Endothelial cell of umbilical vein (primary cell): Measurements from ENCODE around the gene CHMP3. TPM values are rescaled to one million over a fixed set of nuclear protein-coding genes. Genes with fewer than 3 reads are reported as not detected.

Experiments used
- BruUV-seq: library from RNA; stranded (reverse); fragments of 400-500 nt; replicated peaks from 2 replicates; lab custom pipeline; 2021; lab: Mats Ljungman, UMichigan
- CTCF ChIA-PET: fragments of 300-600, 350-600 bp; sonication (Branson Sonifier 250); formaldehyde crosslinking; loops from one replicate; lab custom pipeline; 2021; ENCODE audit warnings: antibody characterized with exemption, inconsistent platforms; lab: Charles Lee
- POLR2A ChIA-PET: fragments of 300-600, 350-600 bp; sonication (Branson Sonifier 250); formaldehyde crosslinking; loops from one replicate; lab custom pipeline; 2021; ENCODE audit warnings: antibody characterized with exemption, inconsistent platforms; lab: Charles Lee
- DNase-seq: peaks from one replicate; pipeline ENCODE4 v3.0.0-alpha.2; 2011; ENCODE audit warnings: low read depth, low spot score
- FAIRE-seq: peaks from 2 replicates; lab custom pipeline; 2011; peaks lifted over from hg19 to GRCh38; lab: Jason Lieb, UNC
- H2AFZ ChIP-seq: 2 replicates; pipeline ENCODE4 v1.6.0; 2012; ENCODE audit warnings: low read depth, low read length, control low read depth, inconsistent platforms
- H3K27ac ChIP-seq: 2 replicates; pipeline ENCODE4 v1.5.1; 2011; ENCODE audit warnings: low read depth, mild to moderate bottlenecking, control low read depth, low read length, moderate library complexity; ENCODE audit not compliant: insufficient read depth
- H3K27me3 ChIP-seq, 2 experiments: 2 replicates each; pipeline versions ENCODE4 v1.6.0 to v1.6.1; 2011; ENCODE audit warnings: low read length in 2 of 2, mixed read lengths in 1 of 2; ENCODE audit not compliant: control insufficient read depth in 2 of 2, insufficient read depth in 2 of 2
- H3K36me3 ChIP-seq, 2 experiments: 2 replicates in 1 of 2; 3 replicates in 1 of 2; pipeline ENCODE4 v1.5.1; 2011; ENCODE audit warnings: low read length in 2 of 2, mild to moderate bottlenecking in 1 of 2, moderate library complexity in 1 of 2; ENCODE audit not compliant: control insufficient read depth in 2 of 2, insufficient read depth in 2 of 2; ENCODE audit errors: extremely low read depth in 1 of 2
- H3K4me1 ChIP-seq: 3 replicates; pipeline ENCODE4 v1.5.1; 2011; ENCODE audit warnings: mild to moderate bottlenecking, low read length; ENCODE audit not compliant: control insufficient read depth, insufficient read depth; ENCODE audit errors: extremely low read depth
- H3K4me2 ChIP-seq: 2 replicates; pipeline ENCODE4 v1.6.1; 2011; ENCODE audit warnings: low read length, control low read depth, mixed read lengths; ENCODE audit not compliant: insufficient read depth
- H3K4me3 ChIP-seq, 3 experiments: fragments of 200-600 bp in 1 of 3; sonication (generic), shearing (Covaris generic) in 1 of 3; replicated peaks in 1 of 3; 2 replicates each; pipeline ENCODE4 v1.5.1; 2011 to 2016; ENCODE audit warnings: control low read depth in 3 of 3, low read length in 3 of 3, mild to moderate bottlenecking in 2 of 3, inconsistent platforms in 1 of 3, low read depth in 1 of 3, moderate library complexity in 1 of 3; ENCODE audit not compliant: insufficient read depth in 1 of 3
- H3K79me2 ChIP-seq: 2 replicates; pipeline ENCODE4 v1.6.0; 2012; ENCODE audit warnings: low read length, inconsistent platforms; ENCODE audit not compliant: control insufficient read depth, insufficient read depth
- H3K9ac ChIP-seq: replicated peaks from 2 replicates; pipeline ENCODE3; 2011; ENCODE audit warnings: low read length, control low read depth; ENCODE audit not compliant: insufficient read depth; ENCODE audit errors: extremely low read depth
- H3K9me1 ChIP-seq: replicated peaks from 3 replicates; pipeline ENCODE4 v1.6.0; 2011; ENCODE audit warnings: mild to moderate bottlenecking, low read length; ENCODE audit not compliant: control insufficient read depth, insufficient read depth; ENCODE audit errors: extremely low read depth
- H3K9me3 ChIP-seq: replicated peaks from 2 replicates; pipeline ENCODE4 v1.5.1; 2012; ENCODE audit warnings: low read length, inconsistent platforms; ENCODE audit not compliant: control insufficient read depth, insufficient read depth
- H4K20me1 ChIP-seq: replicated peaks from 2 replicates; pipeline ENCODE3; 2011; ENCODE audit warnings: mild to moderate bottlenecking, low read length; ENCODE audit not compliant: control insufficient read depth, insufficient read depth; ENCODE audit errors: extremely low read depth
- CTCF ChIP-seq, 2 donors: IDR thresholded peaks; 1 replicate in 1 of 2; 2 replicates in 1 of 2; pipeline ENCODE4 v1.5.1; 2011; ENCODE audit warnings: low read length in 2 of 2, mild to moderate bottlenecking in 2 of 2, moderate library complexity in 2 of 2, control low read depth in 1 of 2, inconsistent platforms in 1 of 2, low read depth in 1 of 2; ENCODE audit not compliant: insufficient read depth in 1 of 2; ENCODE audit errors: extremely low read depth in 1 of 2
- EZH2 ChIP-seq: IDR thresholded peaks from 2 replicates; pipeline ENCODE4 v1.6.1; 2012; ENCODE audit warnings: borderline replicate concordance, low read depth, mild to moderate bottlenecking, moderate library complexity, low read length, inconsistent platforms; ENCODE audit not compliant: severe bottlenecking
- FOS ChIP-seq: IDR thresholded peaks from 2 replicates; pipeline ENCODE4 v1.6.1; 2011; ENCODE audit warnings: mild to moderate bottlenecking, low read length, moderate library complexity, borderline replicate concordance; ENCODE audit not compliant: insufficient read depth
- GATA2 ChIP-seq: IDR thresholded peaks from 2 replicates; pipeline ENCODE4 v1.7.0; 2011; ENCODE audit warnings: low read depth, mild to moderate bottlenecking, moderate library complexity, mixed read lengths, low read length; ENCODE audit not compliant: insufficient read length, insufficient read depth
- JUN ChIP-seq: IDR thresholded peaks from 2 replicates; pipeline ENCODE4 v1.6.1; 2011; ENCODE audit warnings: borderline replicate concordance, low read depth; ENCODE audit not compliant: insufficient read length, insufficient read depth
- MAX ChIP-seq: IDR thresholded peaks from 2 replicates; pipeline ENCODE4 v1.6.1; 2011; ENCODE audit not compliant: insufficient read depth, insufficient read length
- MYC ChIP-seq: IDR thresholded peaks from one replicate; pipeline ENCODE4 v1.6.1; 2011; ENCODE audit warnings: mild to moderate bottlenecking, low read depth, low read length
- POLR2A ChIP-seq: IDR thresholded peaks from 2 replicates; pipeline ENCODE4 v1.6.1; 2012; ENCODE audit warnings: low read depth, mild to moderate bottlenecking, control low read depth, low read length
- POLR2AphosphoS5 ChIP-seq: IDR thresholded peaks from 2 replicates; pipeline ENCODE4 v1.6.1; 2012; ENCODE audit warnings: low read depth, mild to moderate bottlenecking, control low read depth, low read length, moderate library complexity; ENCODE audit not compliant: insufficient read depth
- dilution Hi-C: fragments of 300-500 bp; cut with MboI; formaldehyde crosslinking; loops from one replicate; pipeline ENCODE4 v1.15.0; 2019; ENCODE audit warnings: low sequenced_read_pairs; ENCODE audit not compliant: extremely low pct_ligation_motif_present
- intact Hi-C: fragments of 100-400 bp; cut with micrococcal nuclease; formaldehyde crosslinking; loops from one replicate; pipeline ENCODE4 v1.10.0; 2022
- polyA plus RNA-seq, 4 experiments: library from polyadenylated mRNA; depleted of rRNA in 3 of 4; stranded (reverse) in 3 of 4; unstranded in 1 of 4; fragments of >200 nt; gene quantifications; 2 replicates each; pipeline versions ENCODE4 v1.2.1 to v1.2.3, GENCODE V29; 2011 to 2012; ENCODE audit warnings: missing spikeins in 1 of 4
- total RNA-seq: library from RNA; stranded (reverse); gene quantifications from 2 replicates; pipeline ENCODE4 v1.2.3, GENCODE V29; 2021

The CHMP3 gene
- total and polyA plus RNA-seq, 2 donors (not counting 3 experiments of a cell fraction or from before 2014, with no cell fraction given): 48.1 to 92.2 TPM

- intact Hi-C loops (no loop called here), dilution Hi-C loops (no loop called here)
- Histone ChIP-seq H3K79me2 (no peaks in the 10 kb centered on the region), H3K9me1 (no peaks in the 10 kb centered on the region), H3K4me2 (no peak overlapping the region), H2AFZ (no peak overlapping the region), H4K20me1 (no peaks in the 10 kb centered on the region), H3K9me3 (no peaks in the 10 kb centered on the region), H3K36me3 (peaks cover 14 to 17% of the 10 kb centered on the region in 2 experiments), H3K4me1 (no peaks in the 10 kb centered on the region), H3K27ac (no peak overlapping the region), H3K9ac (no peak overlapping the region), H3K4me3 (no peak overlapping the region), H3K27me3 (no peaks in the 10 kb centered on the region)
- no peak for FAIRE-seq
- no peak for DNase-seq
- ChIA-PET CTCF (interaction anchor here (0.8 to 2.0 kb wide), 2 partner anchors 11 to 12 kb away, joined by 3 to 8 read pairs; no protein-coding TSS in a partner anchor), POLR2A (no interaction called here)
- TF ChIP-seq MAX (no peak), POLR2A (no peak), CTCF (IDR thresholded peaks at IDR 0.05; ENCODE audit: extremely low read depth in 1 of 2, insufficient read depth in 1 of 2, low read depth in 1 of 2, low read length in 2 of 2) (no peak)
- no TSS peak for BruUV-seq
Observed at GRCh38 chr2:86468162-86469033, 94.8 kb downstream of the CHMP3 start.

- H2AFZ ChIP-seq: no peak overlapping the region
- no TSS peak for BruUV-seq
- dilution Hi-C loops (no loop called here), intact Hi-C loops (no loop called here)
- H3K9me1 ChIP-seq: no peaks in the 10 kb centered on the region
- FAIRE-seq (no peak), DNase-seq (no peak)
- ChIA-PET POLR2A (no interaction called here), CTCF (interaction anchor here (1.2 kb wide), 1 partner anchor 73 kb away, joined by 3 read pairs; no protein-coding TSS in a partner anchor)
- H3K4me2 ChIP-seq: no peak overlapping the region
- no peak overlapping the region for H3K4me3 ChIP-seq
- no peak overlapping the region for H3K27ac ChIP-seq
- no peaks in the 10 kb centered on the region for H3K4me1 ChIP-seq
- H3K9me3 ChIP-seq: no peaks in the 10 kb centered on the region
- TF ChIP-seq POLR2A (no peak), JUN (no peak), EZH2 (no peak), POLR2AphosphoS5 (no peak), FOS (no peak), CTCF (IDR thresholded peaks at IDR 0.05; ENCODE audit: extremely low read depth in 1 of 2, insufficient read depth in 1 of 2, low read depth in 1 of 2, low read length in 2 of 2) (no peak), MYC (no peak), MAX (no peak), GATA2 (no peak)
- no peaks in the 10 kb centered on the region for H4K20me1 ChIP-seq
- no peaks in the 10 kb centered on the region for H3K27me3 ChIP-seq
- peaks cover 14 to 16% of the 10 kb centered on the region in 2 experiments for H3K36me3 ChIP-seq
- H3K79me2 ChIP-seq: no peaks in the 10 kb centered on the region
- H3K9ac ChIP-seq: no peak overlapping the region
Observed at GRCh38 chr2:86466306-86466705, 96.9 kb downstream of the CHMP3 start.
